NOMO-1 treated with dmso at 0.1 percent for 144 hours (cell line): ENCODE measurements around the gene SEMA4D.

ENCODE experiments used
- DNase-seq: peaks from one replicate; lab custom pipeline; 2025; ENCODE audit not compliant: unreplicated experiment; lab: John Stamatoyannopoulos, UW

SEMA4D gene

DNA sequence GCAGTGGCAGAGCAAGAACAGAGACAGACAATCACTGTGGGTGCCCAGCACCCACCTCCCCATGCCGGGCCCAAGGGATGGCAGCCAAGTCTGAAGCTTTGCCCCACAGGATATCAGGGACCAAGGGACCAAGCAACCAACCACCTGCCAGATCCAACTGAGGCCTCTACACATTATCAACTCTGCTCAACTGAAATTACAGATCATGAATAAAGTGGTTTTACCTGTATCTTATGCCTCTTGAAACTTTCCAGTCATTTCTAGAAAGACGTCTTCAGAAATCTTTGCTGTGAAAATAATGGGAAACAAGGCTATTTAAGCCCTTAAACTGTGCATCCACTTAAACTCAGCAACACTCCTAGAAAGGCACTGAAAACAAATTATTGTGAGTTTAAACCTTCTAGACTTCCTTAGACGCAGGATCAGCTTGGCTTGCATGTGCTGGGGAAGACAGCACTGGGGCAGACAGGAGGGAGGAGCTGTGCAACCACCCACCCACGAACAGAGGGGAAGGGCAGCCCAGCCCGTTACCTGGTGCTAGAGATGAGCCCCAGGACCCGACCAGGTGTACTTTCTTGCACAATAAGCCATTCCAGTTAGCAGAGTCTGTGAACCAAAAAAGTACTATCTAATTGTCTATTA is 80.0 kb downstream of the SEMA4D start:
- no peak for DNase-seq

DNA sequence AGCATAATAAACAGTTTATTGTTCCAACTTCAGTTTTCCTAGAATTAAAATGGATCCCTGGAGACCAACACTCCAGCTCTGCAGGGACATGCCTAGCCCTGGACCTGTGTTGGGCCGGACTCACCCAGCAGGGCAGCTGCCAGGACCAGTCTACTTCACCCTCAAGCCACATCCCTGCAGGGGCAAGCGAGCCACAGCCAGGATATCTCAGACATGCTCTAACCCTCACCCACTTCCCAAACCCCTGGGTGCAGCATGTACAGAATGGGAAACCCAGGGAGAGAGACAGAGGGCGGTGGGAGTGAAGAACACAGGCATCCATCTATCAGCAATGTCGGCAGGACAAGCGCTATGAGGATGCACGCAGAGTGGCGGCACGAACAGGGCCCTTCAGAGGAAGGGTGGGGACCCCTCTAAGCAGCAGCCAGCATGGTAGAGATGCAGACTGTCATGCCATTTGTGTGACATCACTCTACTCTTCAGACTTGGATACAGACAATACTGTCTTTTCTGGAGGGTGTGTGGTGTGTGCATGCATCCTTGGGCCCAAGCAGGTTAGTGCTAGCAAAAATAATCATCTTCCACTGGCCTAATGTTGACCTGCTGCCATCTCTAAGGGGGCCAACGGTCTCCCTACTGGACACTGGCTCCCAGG is 83.1 kb downstream of the SEMA4D start:
- DNase-seq, result no peak

DNA sequence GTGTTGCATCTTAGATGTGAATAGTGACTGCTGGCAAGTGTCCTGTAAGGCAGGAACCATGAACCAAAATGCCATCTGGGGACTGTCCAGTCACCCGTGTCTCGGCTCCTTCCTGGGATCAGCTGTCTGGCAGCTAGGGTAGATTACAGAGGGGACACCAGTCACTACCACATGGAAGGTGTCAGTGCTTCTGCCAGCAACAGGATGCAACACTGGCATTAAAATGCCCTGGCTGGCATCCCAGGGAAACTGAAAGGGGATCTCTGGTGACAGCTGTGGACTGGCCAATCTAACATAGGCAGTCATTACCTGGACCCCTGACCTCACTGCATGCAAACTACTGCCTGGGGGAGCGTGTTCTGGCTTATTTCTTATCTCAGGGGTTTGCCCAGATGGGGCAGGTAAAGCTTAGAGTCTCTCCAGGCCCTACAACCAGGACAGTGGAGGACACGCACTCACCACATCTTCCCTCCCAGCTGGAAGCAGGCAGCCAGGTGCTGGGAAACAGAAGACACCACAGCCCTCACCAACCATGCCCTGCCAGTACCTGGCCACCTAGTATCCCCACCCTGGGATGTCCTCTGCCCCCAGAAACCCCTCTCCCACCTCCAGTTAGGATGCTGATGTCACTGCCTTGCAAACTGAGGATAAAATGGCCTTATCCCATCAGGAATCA is 83.8 kb downstream of the SEMA4D start:
- DNase-seq, result no peak

DNA sequence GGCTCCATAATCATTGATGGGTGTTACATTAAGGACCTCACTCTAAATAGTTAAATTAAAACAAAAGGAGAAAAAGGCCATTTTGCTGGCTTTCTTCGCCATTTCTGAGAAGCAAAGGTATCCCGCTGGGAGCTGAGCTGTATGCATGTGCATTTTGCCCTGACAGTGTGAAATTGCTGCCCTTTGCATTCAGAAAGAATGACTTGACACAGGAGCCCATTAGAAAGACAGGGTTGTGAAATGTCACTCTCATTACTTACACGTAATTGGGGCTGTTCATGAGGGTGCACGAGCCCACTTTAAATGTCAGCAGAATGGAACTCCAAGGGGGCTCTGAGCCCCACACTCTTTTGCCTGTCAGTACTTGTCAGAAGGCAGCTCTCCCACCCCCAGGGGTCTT is 85.0 kb downstream of the SEMA4D start:
- no peak for DNase-seq

DNA sequence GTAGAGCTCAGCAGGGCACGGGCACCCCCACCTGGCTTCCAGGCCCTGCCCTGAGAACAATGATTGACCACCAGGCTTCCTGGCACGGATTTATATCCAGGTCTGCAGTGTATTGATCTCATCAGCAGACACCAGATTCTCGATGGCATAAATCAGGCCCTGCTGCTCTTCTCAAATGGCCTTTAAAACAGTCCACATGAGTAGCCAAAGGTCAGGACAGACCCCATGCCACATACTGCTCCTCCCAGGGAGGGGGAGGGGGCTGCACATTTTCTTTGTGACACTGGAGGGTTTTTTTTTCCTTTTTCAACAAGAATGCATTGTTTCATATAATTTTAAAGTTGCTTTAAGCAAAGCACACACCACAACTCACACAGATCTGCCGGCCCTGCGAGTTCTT is 85.4 kb downstream of the SEMA4D start:
- no peak for DNase-seq

DNA sequence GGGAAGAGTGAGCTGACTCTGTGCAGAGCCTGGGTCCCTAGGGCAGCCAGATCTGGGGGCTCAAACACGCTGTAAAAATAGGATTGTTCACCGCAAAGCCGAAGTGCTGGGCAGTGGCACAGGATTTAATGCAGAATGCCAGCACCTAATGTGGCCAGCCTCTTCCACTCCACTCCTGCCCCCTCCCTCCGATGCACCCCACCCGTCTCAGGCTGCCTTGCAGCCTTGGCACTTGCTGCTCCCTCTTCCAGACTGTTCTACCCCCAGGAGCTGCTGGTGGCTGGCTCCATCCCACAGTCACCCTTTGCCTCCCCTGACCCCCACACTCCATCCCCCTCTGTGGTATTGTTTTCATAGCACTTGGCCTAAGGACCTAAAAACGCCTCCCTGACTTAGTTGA is 86.2 kb downstream of the SEMA4D start:
- DNase-seq, result no peak

DNA sequence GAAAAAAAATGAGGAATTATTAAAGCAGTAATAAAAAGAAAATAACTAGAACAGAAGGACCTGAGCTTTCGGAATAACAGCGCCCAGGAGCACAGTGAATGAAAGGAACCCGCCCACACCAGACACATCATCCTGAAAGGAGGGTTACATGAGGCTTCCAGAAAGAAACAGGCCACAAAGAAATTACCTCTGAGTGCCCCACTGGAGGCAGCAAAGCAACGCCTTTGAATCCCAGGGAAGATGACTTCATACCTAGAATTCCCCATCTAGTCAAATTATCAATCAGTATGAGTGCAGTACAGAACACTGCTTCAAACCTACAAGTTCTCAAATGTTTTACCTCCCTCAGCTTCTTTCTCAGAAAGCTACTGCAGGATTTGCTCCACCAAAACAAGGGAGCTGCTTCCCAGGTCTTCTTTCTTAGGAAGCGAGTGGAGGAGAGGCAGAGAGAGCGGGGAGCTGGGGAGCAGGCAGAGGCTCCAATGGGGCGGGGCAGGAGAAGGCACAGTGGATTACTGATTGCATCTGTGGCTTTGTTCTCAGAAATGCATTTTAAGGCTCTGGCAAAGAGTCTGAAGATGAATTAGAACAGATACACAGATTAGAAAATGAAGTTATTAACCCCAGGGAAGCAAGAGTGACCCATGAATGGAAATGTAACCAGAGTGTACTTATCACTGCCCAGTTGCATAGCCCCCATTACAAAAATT is 87.1 kb downstream of the SEMA4D start:
- no peak for DNase-seq

DNA sequence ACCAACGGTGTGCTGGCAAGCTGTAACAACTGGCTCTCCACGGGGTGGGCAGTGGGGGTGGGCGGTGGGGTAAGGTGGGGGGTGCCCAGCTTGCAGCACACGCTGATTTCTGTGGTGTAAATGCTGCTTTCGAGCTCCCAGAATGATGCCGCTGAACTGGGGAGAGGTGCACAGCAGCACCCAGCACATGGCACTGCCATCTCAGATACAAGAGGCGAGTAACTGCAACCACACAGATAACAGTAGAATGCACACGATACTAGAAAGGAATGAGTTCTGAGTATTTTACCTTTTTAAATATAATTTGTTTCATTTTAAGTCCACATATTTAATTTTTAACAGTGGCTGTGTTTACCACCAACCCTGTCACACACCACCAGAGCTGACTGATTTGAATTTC is 87.9 kb downstream of the SEMA4D start:
- no peak for DNase-seq

DNA sequence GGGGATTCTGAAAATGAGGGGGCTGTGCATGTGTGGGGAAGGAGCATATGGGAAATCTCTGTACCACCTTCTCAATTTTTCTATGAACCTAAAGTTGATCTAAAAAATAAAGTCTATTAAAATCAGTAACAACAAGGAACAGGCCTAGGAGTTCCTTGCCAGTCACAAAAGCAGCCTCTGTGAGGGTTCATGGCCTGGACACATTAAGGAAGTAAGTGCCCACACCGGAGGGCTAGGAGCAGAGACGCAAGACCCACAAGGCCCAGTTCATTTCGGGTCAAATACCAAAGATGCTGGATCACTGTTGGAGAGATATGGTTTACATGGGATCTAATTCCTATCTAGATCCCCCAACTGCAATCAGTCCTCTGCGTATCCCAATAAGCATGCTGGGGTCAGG is 88.4 kb downstream of the SEMA4D start:
- DNase-seq, result no peak

DNA sequence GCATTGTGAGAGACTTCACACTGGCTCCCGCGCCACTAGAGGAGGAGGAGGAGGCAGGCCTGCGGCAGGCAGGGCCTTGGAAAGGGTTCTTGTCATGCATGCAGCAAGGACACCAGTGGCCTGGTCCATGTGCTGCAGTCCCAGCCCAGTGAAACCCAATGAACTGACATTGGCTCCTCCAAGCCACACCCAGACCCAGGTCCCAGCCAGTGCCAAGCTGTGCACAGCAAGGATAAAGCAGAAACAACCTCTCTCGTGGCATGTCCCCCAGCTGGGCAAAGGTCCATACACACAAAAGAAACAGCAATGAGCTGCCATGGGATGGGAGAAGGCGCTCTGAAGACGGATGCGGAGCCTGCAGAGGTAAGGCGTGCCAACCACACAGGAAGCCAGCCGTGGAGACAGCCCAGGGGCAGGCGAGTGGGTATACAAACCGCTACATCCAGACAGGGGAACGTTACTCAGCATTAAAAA is 89.2 kb downstream of the SEMA4D start:
- no peak for DNase-seq

DNA sequence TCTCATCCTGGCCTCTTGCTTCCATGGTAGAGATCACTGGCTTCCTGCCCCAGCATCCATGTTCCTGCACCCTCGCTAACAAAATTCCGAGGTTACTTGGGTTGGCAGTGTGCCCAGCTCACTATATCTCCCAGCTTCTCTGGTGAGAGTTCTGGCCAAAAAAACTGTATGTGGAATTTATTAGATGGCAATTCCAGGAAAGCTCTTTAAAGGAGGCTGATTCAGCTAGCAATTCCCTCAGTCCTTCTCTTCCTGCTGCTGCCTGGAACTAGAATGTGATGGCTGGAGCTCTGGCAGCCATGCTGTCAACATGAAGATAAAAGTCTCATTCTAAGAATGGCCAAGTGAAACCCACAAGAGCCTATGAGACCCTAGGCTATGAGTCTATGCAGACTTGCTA is 90.8 kb downstream of the SEMA4D start:
- DNase-seq, result no peak

DNA sequence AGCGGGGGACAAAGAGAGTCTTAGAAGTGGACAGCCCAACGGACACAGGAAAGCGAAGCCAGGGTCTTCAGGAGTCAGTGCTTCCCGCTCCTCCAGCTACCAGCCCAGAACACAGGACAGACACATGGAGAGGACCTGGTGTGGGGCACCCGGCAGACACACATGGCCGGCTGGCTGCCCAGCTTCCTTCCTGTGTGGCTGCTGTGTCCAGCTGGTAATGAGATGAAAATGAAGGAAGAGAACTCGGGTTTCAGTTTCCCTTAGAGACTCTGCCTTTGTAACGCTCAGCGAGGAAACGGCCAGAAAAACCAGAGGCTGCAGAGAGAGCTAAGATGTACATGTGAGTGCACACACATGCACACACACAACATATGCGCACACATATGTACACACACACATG is 92.1 kb downstream of the SEMA4D start:
- no peak for DNase-seq

DNA sequence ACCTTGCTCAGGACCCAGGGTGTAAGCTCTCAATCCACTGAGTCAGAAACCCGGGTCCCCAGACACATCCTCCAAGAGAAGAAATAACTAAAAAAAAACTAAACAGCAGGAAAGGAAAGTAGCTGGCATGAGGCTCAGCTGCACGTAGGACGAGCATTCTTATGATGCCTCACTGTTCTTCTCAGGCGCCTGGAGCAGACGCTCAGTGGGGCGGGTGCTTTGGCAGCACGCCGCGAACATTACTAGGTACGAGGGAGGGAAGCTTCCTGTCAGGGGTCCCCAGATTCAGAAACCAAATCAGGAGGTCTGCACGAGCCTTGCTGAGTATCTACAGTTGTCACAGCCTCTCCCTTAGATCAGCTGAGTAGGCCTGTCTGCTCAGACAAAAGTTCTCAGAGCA is 93.8 kb downstream of the SEMA4D start:
- no peak for DNase-seq

DNA sequence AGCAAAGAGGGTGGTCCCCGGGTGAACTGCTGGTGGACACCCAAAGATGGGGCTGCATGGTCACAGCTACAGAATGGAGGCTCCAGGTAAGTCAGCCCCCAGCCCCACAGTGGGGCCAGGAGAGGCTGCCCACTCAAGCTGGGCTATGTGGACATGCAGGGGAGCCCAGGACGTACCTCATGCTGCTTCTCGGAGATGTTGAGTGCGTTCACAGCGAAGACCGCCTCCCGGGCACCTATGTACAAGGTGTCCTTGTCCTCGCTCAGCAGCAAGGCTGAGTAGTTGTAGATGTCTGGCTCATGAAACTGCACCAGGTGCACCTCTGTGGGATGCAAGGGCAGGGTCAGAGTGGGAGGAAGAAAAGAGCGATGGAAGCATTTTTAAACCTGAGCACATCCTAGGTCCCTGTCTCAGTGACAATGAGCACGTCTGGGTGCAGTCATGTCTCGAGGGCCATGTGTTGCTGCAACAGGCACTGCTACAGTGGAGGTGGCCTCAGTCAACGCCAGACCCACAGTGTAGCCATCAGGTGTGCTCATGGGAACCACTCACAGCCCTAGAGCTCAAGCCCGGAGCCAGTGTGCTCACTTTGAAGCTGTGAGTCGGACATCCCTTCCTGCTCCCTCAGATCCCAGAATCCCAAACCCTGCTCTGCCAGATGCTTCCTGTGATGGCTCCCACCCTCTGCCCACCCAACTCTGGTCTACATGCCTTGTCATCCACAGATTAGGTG is 95.1 kb downstream of the SEMA4D start:
- no peak for DNase-seq

DNA sequence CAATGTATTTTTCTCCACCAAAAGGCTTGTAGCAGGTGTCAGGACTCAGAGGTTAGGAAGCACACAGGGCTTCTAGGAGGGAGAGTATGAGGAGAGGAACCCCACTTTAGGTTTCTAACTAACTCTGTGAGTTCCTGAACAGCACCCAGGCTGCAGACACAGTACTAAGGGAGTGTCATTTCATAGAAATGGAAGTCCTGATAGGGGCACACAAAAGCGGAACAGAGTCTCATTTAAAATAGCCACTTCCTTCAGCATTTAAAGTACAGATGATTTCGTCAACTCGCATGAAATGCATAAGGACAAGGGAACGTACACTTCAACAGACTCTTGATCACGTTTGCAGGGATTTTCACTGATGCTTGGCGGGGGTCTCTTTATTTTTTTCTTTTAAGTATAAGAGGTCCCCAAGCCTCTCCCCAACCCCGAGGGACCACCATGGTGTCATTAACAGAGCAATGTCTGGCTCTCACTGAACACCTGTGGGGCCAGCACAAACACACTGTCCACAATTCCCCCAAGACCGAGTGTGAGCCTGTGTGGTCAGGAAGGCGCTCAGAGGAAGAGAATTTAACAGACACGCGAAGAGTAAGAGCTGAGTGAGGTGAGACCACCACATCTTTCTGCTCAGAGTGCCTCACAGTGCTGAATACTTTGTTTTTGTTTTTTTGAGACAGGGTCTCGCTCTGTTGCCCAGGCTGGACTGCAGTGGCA is 97.4 kb downstream of the SEMA4D start:
- peak; percentile 65 for DNase-seq

DNA sequence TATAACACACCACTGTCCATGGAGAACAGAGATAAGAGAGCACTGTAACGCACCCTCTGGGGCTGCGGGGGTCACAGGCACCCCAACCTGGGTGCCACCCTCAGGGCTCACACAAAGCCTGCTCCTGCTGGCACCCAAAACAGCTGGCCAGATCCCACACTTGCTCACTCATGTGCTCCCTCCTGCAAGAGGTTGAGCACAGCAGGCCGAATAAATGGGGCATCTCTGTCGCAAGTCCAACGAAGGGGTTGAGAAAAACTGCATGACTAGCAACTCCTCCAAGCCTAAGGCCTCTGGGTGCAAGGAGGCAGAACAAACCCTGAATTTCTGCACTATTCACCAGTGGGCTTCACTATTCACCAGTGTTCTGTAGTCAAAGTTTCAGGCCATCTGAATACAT is 99.3 kb downstream of the SEMA4D start:
- DNase-seq, result no peak

DNA sequence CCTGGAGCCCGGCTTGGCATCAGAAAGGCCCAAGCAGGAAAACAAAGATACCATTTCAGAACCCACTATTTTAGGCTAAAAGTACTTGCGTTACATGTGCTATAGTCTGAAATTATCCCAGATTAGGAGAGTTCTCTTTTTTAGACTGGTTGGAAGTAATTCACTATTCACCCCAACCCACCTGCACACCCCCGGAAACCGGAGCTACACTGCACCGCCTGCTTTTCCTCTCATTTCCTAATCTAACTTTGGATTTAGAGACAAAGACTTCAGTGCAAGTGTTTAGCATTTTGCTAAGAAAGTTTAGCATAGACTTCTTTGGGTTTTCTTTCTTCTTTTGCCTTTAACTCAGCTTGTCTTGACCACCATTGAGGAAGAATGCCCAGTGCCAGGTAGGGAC is 100.4 kb downstream of the SEMA4D start:
- DNase-seq, result no peak

DNA sequence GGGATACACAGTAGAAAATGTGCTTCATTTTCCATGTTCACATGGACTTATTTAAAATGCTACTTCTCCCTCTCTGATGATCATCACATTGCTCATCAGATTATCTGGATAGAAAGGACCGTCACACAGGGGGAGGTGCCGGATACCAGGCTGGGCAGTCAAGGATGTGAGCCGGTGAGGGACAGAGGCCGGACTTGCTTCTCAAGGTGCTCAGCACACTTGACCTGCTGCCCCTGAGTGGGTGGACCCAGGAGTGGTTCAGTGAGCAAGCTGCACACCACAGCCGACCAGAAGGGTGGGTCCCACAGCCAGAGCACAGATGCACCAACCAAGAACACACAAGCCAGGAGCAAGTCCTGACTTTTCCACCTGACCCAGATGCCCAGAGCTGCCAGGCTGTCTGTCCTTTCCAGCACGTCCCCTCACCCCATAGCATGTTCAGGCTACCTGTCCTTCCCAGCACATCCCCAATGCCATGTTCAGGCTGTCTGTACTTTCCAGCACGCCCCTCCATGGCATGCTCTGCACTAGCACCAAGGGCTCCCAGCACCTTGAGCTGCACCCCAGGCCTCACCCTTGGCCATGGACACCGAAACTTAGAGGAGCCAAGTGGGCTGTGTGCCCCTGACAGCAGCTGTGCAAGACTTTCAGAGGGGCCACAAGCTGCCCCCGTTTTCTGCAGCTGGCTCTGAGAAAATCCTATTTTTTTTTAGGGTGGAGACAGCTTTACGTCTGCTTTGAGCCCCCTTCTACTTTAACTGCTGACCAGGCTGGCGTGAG is 101.8 kb downstream of the SEMA4D start:
- no peak for DNase-seq

DNA sequence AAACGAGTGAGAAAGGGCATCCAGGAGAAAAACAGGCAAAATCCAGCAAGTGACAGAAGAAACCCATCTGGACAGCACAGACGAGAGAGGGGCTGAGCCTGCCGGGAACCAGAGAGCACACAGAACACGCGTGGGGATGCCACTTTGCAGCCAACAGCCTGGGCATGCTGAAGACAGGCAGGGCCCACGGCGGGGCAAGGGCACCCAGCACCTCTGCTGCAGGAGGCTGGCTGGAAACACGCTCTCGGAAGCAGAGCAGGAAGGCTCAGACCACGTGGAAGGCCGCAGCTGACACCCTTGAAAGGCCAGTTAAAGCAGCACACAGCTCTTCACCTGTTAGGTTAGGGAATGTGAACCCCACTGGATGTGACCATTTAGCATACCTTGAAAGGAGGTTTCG is 103.5 kb downstream of the SEMA4D start:
- DNase-seq, result no peak

DNA sequence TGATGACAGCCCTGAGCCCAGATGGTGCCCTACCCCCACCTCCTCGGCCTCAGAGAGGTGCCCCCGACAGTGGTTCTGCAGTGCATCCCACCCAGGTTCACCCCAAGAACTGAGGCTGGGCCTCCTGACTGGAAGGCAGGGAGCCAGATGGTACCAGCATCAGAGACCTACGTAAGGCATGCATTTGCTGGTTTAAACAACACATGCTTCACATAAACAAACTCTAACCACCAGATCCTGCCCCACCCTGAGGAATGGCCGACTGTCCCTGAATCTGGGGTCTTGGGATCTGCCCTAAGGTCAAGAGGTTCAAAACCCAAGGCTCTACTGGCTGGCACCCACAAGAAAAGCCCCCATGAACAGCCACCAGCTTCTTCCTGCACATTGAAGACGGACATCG is 106.3 kb downstream of the SEMA4D start:
- DNase-seq, result no peak
